ENCODE results near the gene RB1.

- TF ChIP-seq CTCF (IDR thresholded peaks at IDR 0.05) = no peak
- TF ChIP-seq POLR2A (IDR thresholded peaks at IDR 0.05; ENCODE audit: low read length) = no peak
- TF ChIP-seq REST (IDR thresholded peaks at IDR 0.05) = no peak
- TF ChIP-seq BHLHE40 (IDR thresholded peaks at IDR 0.05; ENCODE audit: low read depth, low read length) = no peak
- no peak for TF ChIP-seq PBX3 (IDR thresholded peaks at IDR 0.05)
- no peak for TF ChIP-seq MAFK (IDR thresholded peaks at IDR 0.05; ENCODE audit: partially characterized antibody)
Measured at GRCh38 chr13:48346583-48346982, 43.0 kb downstream of the RB1 start.

Measured in A549 (cell line).